H9 (cell line): ENCODE measurements around the gene HOXD8. TPM values are rescaled to one million over a fixed set of nuclear protein-coding genes. Genes with fewer than 3 reads are reported as not detected.

Source experiments
- DNase-seq: peaks from one replicate; pipeline ENCODE4 v3.0.0-alpha.2; 2017
- H2AFZ ChIP-seq: one replicate; pipeline ENCODE4 v1.6.1; 2013; ENCODE audit warnings: mild to moderate bottlenecking, low read length, control low read depth, moderate library complexity
- H2AK5ac ChIP-seq: 2 replicates; pipeline ENCODE4 v1.6.1; 2013; ENCODE audit warnings: low read length, control low read depth, mixed read lengths; ENCODE audit not compliant: insufficient read length
- H2BK120ac ChIP-seq: one replicate; pipeline ENCODE4 v1.6.1; 2013; ENCODE audit warnings: low read depth, mild to moderate bottlenecking, low read length, control low read depth, inconsistent platforms; ENCODE audit not compliant: poor library complexity, severe bottlenecking
- H2BK12ac ChIP-seq: 2 replicates; pipeline ENCODE4 v1.6.1; 2013; ENCODE audit warnings: low read length, control low read depth, mixed read lengths, low read depth; ENCODE audit not compliant: insufficient read length
- H2BK15ac ChIP-seq: 2 replicates; pipeline ENCODE4 v1.6.1; 2013; ENCODE audit warnings: low read depth, low read length, control low read depth
- H2BK20ac ChIP-seq: one replicate; pipeline ENCODE4 v1.6.1; 2013; ENCODE audit warnings: low read depth, mild to moderate bottlenecking, low read length, control low read depth, inconsistent platforms; ENCODE audit not compliant: poor library complexity, severe bottlenecking
- H2BK5ac ChIP-seq: 2 replicates; pipeline ENCODE4 v1.6.1; 2013; ENCODE audit warnings: low read length, control low read depth, mixed read lengths; ENCODE audit not compliant: insufficient read length
- H3K14ac ChIP-seq: 2 replicates; pipeline ENCODE4 v1.6.1; 2013; ENCODE audit warnings: low read length, control low read depth; ENCODE audit not compliant: insufficient read depth
- H3K18ac ChIP-seq: 2 replicates; pipeline ENCODE4 v1.6.1; 2013; ENCODE audit warnings: low read depth, mild to moderate bottlenecking, mixed read lengths, low read length, control low read depth; ENCODE audit not compliant: insufficient read length
- H3K23ac ChIP-seq: 2 replicates; pipeline ENCODE4 v1.6.1; 2013; ENCODE audit warnings: low read length, control low read depth, mixed read lengths, low read depth; ENCODE audit not compliant: insufficient read length
- H3K23me2 ChIP-seq: 2 replicates; pipeline ENCODE4 v1.6.1; 2013; ENCODE audit warnings: low read depth, mild to moderate bottlenecking, mixed read lengths, low read length, control low read depth; ENCODE audit not compliant: insufficient read length, poor library complexity, severe bottlenecking
- H3K27ac ChIP-seq: 2 replicates; pipeline ENCODE4 v1.5.1; 2013; ENCODE audit warnings: low read length, control low read depth, mixed read lengths, low read depth; ENCODE audit not compliant: insufficient read length
- H3K27me3 ChIP-seq: 2 replicates; pipeline ENCODE4 v1.6.1; 2013; ENCODE audit warnings: low read length, control low read depth, inconsistent platforms; ENCODE audit not compliant: insufficient read depth
- H3K4ac ChIP-seq: 2 replicates; pipeline ENCODE4 v1.6.1; 2013; ENCODE audit warnings: low read depth, mild to moderate bottlenecking, control low read depth, inconsistent platforms, low read length, moderate library complexity
- H3K4me1 ChIP-seq: 2 replicates; pipeline ENCODE4 v1.6.1; 2013; ENCODE audit warnings: low read length, control low read depth, inconsistent platforms; ENCODE audit not compliant: insufficient read depth
- H3K4me2 ChIP-seq: 2 replicates; pipeline ENCODE4 v1.6.1; 2013; ENCODE audit warnings: low read length, control low read depth, mixed read lengths; ENCODE audit not compliant: insufficient read length, insufficient read depth
- H3K56ac ChIP-seq: 2 replicates; pipeline ENCODE4 v1.6.1; 2013; ENCODE audit warnings: low read depth, mild to moderate bottlenecking, mixed read lengths, low read length, control low read depth; ENCODE audit not compliant: insufficient read length
- H3K79me1 ChIP-seq: 2 replicates; pipeline ENCODE4 v1.6.1; 2013; ENCODE audit warnings: low read depth, mild to moderate bottlenecking, moderate library complexity, low read length, control low read depth, inconsistent platforms; ENCODE audit not compliant: insufficient read depth, poor library complexity, severe bottlenecking
- H3K79me2 ChIP-seq: 2 replicates; pipeline ENCODE4 v1.6.1; 2013; ENCODE audit warnings: low read length, control low read depth, inconsistent platforms; ENCODE audit not compliant: insufficient read depth
- H3K9ac ChIP-seq: 2 replicates; pipeline ENCODE4 v1.6.1; 2013; ENCODE audit warnings: low read length, control low read depth, mixed read lengths; ENCODE audit not compliant: insufficient read length; ENCODE audit errors: extremely low read depth
- H3K9me3 ChIP-seq: one replicate; pipeline ENCODE4 v1.6.1; 2013; ENCODE audit warnings: low read depth, low read length, inconsistent platforms; ENCODE audit not compliant: control insufficient read depth
- H3T11ph ChIP-seq: one replicate; pipeline ENCODE4 v1.6.1; 2013; ENCODE audit warnings: mild to moderate bottlenecking, low read length, control low read depth, inconsistent platforms
- H4K20me1 ChIP-seq: one replicate; pipeline ENCODE4 v1.6.1; 2013; ENCODE audit not compliant: control insufficient read depth, insufficient read length, insufficient read depth
- H4K5ac ChIP-seq: 2 replicates; pipeline ENCODE4 v1.6.1; 2013; ENCODE audit warnings: low read depth, mild to moderate bottlenecking, mixed read lengths, low read length, control low read depth; ENCODE audit not compliant: insufficient read length
- H4K8ac ChIP-seq: replicated peaks from 2 replicates; pipeline ENCODE4 v1.6.1; 2013; ENCODE audit warnings: low read length, control low read depth, mixed read lengths, low read depth; ENCODE audit not compliant: insufficient read length
- H4K91ac ChIP-seq: 2 replicates; pipeline ENCODE4 v1.6.1; 2013; ENCODE audit warnings: low read depth, mild to moderate bottlenecking, moderate library complexity, mixed read lengths, low read length, control low read depth; ENCODE audit not compliant: insufficient read length
- H3K27ac Mint-ChIP-seq, 3 experiments: 2 replicates in 2 of 3; 3 replicates in 1 of 3; pipeline ENCODE4 v1.8.0; 2020 to 2021; ENCODE audit warnings: mixed read lengths in 3 of 3, mild to moderate bottlenecking in 1 of 3, moderate library complexity in 1 of 3
- H3K27me3 Mint-ChIP-seq: 2 replicates; pipeline ENCODE4 v1.8.0; 2021; ENCODE audit warnings: low read depth, mild to moderate bottlenecking, moderate library complexity, mixed read lengths
- H3K36me3 Mint-ChIP-seq, 3 experiments: 2 replicates in 2 of 3; 3 replicates in 1 of 3; pipeline ENCODE4 v1.8.0; 2020 to 2021; ENCODE audit warnings: low read depth in 3 of 3, mixed read lengths in 3 of 3; ENCODE audit not compliant: insufficient read depth in 1 of 3
- H3K4me1 Mint-ChIP-seq, 2 experiments: 2 replicates each; pipeline ENCODE4 v1.8.0; 2020; ENCODE audit warnings: mixed read lengths in 2 of 2
- H3K4me3 Mint-ChIP-seq, 2 experiments: 2 replicates in 1 of 2; 3 replicates in 1 of 2; pipeline ENCODE4 v1.8.0; 2020 to 2021; ENCODE audit warnings: mild to moderate bottlenecking in 2 of 2, mixed read lengths in 2 of 2, moderate library complexity in 1 of 2
- H3K9me3 Mint-ChIP-seq, 2 experiments: 2 replicates in 1 of 2; 3 replicates in 1 of 2; pipeline ENCODE4 v1.8.0; 2020; ENCODE audit warnings: mild to moderate bottlenecking in 2 of 2, mixed read lengths in 2 of 2, moderate library complexity in 1 of 2
- CTCF ChIP-seq: fragments of 200-600 bp; sonication (generic); conservative IDR thresholded peaks from 3 replicates; pipeline ENCODE4 v1.8.0; 2021; ENCODE audit warnings: antibody characterized with exemption, mild to moderate bottlenecking
- WGBS: extraction: QIAGEN DNeasy Blood & Tissue Kit; methylation state at CpG from one replicate; pipeline ENCODE4 v1.1.7; 2013; ENCODE audit warnings: missing lambda C conversion rate, low lambda C conversion rate, mixed read lengths; ENCODE audit not compliant: insufficient read length; ENCODE audit errors: extremely low coverage; 5-methylcytosine and 5-hydroxymethylcytosine counted together
- total RNA-seq: library from RNA; stranded (reverse); gene quantifications from 2 replicates; pipeline ENCODE4 v1.2.1, GENCODE V29; 2021

The HOXD8 gene
- total RNA-seq, 1 experiment from 2014 or later: not detected

- DNase-seq: no peak
- Histone ChIP-seq H3K79me1 (no peaks in the 10 kb centered on the region), H3K4me1 (no peaks in the 10 kb centered on the region), H2BK5ac (no peak overlapping the region), H3K23me2 (no peaks in the 10 kb centered on the region), H3K9me3 (no peaks in the 10 kb centered on the region), H4K5ac (no peak overlapping the region), H2AK5ac (no peak overlapping the region), H2AFZ (no peak overlapping the region), H3K23ac (no peak overlapping the region), H2BK12ac (no peak overlapping the region), H4K20me1 (no peaks in the 10 kb centered on the region), H3K14ac (no peak overlapping the region), H2BK15ac (no peak overlapping the region), H3K18ac (no peak overlapping the region), H3K27ac (no peak overlapping the region), H4K8ac (no peak overlapping the region), H3K79me2 (no peaks in the 10 kb centered on the region), H3T11ph (no peak overlapping the region), H3K27me3 (peaks cover 97% of the 10 kb centered on the region), H4K91ac (no peak overlapping the region), H3K56ac (no peak overlapping the region), H3K9ac (no peak overlapping the region), H3K4me2 (no peak overlapping the region), H2BK120ac (no peak overlapping the region), H2BK20ac (no peak overlapping the region), H3K4ac (no peak overlapping the region)
- WGBS: no CpG with 5 or more reads among the region's 1 CpG
- no peak for TF ChIP-seq CTCF
- Mint-ChIP-seq H3K4me3 (no peak overlapping the region), H3K9me3 (peaks cover 0 to 5% of the 10 kb centered on the region in 2 experiments; a peak in 3 of 5 replicates), H3K27me3 (peaks cover 100% of the 10 kb centered on the region), H3K36me3 (no peaks in the 10 kb centered on the region; a peak in 1 of 7 replicates), H3K27ac (no peak overlapping the region), H3K4me1 (peaks cover 2 to 30% of the 10 kb centered on the region in 2 experiments; a peak in 3 of 4 replicates)
These were observed 37.9 kb downstream of the HOXD8 start for GRCh38 chr2:176167398-176167797.
